ENCODE results near the gene ME3. TPM values are rescaled to one million over a fixed set of nuclear protein-coding genes. Genes with fewer than 3 reads are reported as not detected.

Gene ME3
- total RNA-seq, 1 donor from 2014 or later = 9.7 TPM

- no peak for DNase-seq (ENCODE audit: extremely low spot score, unreplicated experiment)
- H3K27me3 Mint-ChIP-seq = peaks cover 4% of the 10 kb centered on the region
- peak overlapping the region; percentile 32 for H3K27ac Mint-ChIP-seq
- H3K36me3 Mint-ChIP-seq = no peaks in the 10 kb centered on the region
- no peak overlapping the region for H3K4me3 Mint-ChIP-seq
- H3K9me3 Mint-ChIP-seq = no peaks in the 10 kb centered on the region
- H3K4me1 Mint-ChIP-seq (ENCODE audit: unreplicated experiment) = peaks cover 42% of the 10 kb centered on the region
- TF ChIP-seq CTCF (conservative IDR thresholded peaks at IDR 0.05) = no peak
Observed at GRCh38 chr11:86488553-86488952, 183.9 kb downstream of the ME3 start.

GRCh38 chr11:86487671-86488070 lies 184.7 kb downstream of the ME3 start:
- no peak for DNase-seq (ENCODE audit: extremely low spot score, unreplicated experiment)
- H3K36me3 Mint-ChIP-seq = no peaks in the 10 kb centered on the region
- no peak overlapping the region for H3K27ac Mint-ChIP-seq
- H3K4me1 Mint-ChIP-seq (ENCODE audit: unreplicated experiment) = peaks cover 49% of the 10 kb centered on the region
- TF ChIP-seq CTCF (conservative IDR thresholded peaks at IDR 0.05) = no peak
- H3K9me3 Mint-ChIP-seq = no peaks in the 10 kb centered on the region
- peaks cover 4% of the 10 kb centered on the region for H3K27me3 Mint-ChIP-seq
- no peak overlapping the region for H3K4me3 Mint-ChIP-seq

GRCh38 chr11:86486261-86487030 lies 186.0 kb downstream of the ME3 start:
- Mint-ChIP-seq H3K27me3 (peaks cover 4% of the 10 kb centered on the region), H3K9me3 (no peaks in the 10 kb centered on the region), H3K4me3 (no peak overlapping the region), H3K27ac (peak overlapping the region; percentile 86), H3K36me3 (no peaks in the 10 kb centered on the region), H3K4me1 (ENCODE audit: unreplicated experiment) (peaks cover 49% of the 10 kb centered on the region)
- no peak for DNase-seq (ENCODE audit: extremely low spot score, unreplicated experiment)
- TF ChIP-seq CTCF (conservative IDR thresholded peaks at IDR 0.05) = no peak

GRCh38 chr11:86484795-86485166 lies 187.6 kb downstream of the ME3 start:
- Mint-ChIP-seq H3K27me3 (peaks cover 4% of the 10 kb centered on the region), H3K27ac (peak overlapping the region; percentile 86), H3K4me3 (no peak overlapping the region), H3K36me3 (no peaks in the 10 kb centered on the region), H3K4me1 (ENCODE audit: unreplicated experiment) (peaks cover 43% of the 10 kb centered on the region), H3K9me3 (no peaks in the 10 kb centered on the region)
- DNase-seq (ENCODE audit: extremely low spot score, unreplicated experiment) = no peak
- no peak for TF ChIP-seq CTCF (conservative IDR thresholded peaks at IDR 0.05)

- no peak for TF ChIP-seq CTCF (conservative IDR thresholded peaks at IDR 0.05)
- peak overlapping the region; percentile 86 for H3K27ac Mint-ChIP-seq
- H3K4me1 Mint-ChIP-seq (ENCODE audit: unreplicated experiment) = peaks cover 43% of the 10 kb centered on the region
- H3K36me3 Mint-ChIP-seq = no peaks in the 10 kb centered on the region
- H3K27me3 Mint-ChIP-seq = peaks cover 4% of the 10 kb centered on the region
- peak overlapping the region; percentile 37 for H3K4me3 Mint-ChIP-seq
- no peak for DNase-seq (ENCODE audit: extremely low spot score, unreplicated experiment)
- no peaks in the 10 kb centered on the region for H3K9me3 Mint-ChIP-seq
Observed at GRCh38 chr11:86483940-86484794, 188.2 kb downstream of the ME3 start.

Measured in type B pancreatic cell (in vitro differentiated cells).